ENCODE data around the gene GBX1.

GRCh38 chr7:151102991-151103390, 64.5 kb downstream of the GBX1 start:
- TF ChIP-seq POLR2A (IDR thresholded peaks at IDR 0.05; ENCODE audit: low read depth, low read length) = no peak
- no peak for TF ChIP-seq CTCF (IDR thresholded peaks at IDR 0.05; ENCODE audit: extremely low read depth in 1 of 2, insufficient read depth in 1 of 2, low read depth in 1 of 2, low read length in 2 of 2)
- TF ChIP-seq POLR2AphosphoS5 (IDR thresholded peaks at IDR 0.05; ENCODE audit: insufficient read depth, low read depth, low read length) = no peak
- TF ChIP-seq EZH2 (IDR thresholded peaks at IDR 0.05; ENCODE audit: borderline replicate concordance, low read depth, low read length, severe bottlenecking) = no peak
- no peak for TF ChIP-seq FOS (IDR thresholded peaks at IDR 0.05; ENCODE audit: borderline replicate concordance, insufficient read depth, low read length)
- TF ChIP-seq MAX (IDR thresholded peaks at IDR 0.05; ENCODE audit: insufficient read depth, insufficient read length) = no peak
- no peak for TF ChIP-seq JUN (IDR thresholded peaks at IDR 0.05; ENCODE audit: borderline replicate concordance, insufficient read depth, insufficient read length, low read depth)
- no peak for TF ChIP-seq MYC (IDR thresholded peaks at IDR 0.05; ENCODE audit: low read depth, low read length)
- TF ChIP-seq GATA2 (IDR thresholded peaks at IDR 0.05; ENCODE audit: insufficient read depth, insufficient read length, low read depth, low read length) = no peak

Measured in endothelial cell of umbilical vein (primary cell).